ENCODE data around the gene AGMAT.
"Not testable (repeated sequence)": the region's sequence is repeated elsewhere in the genome, so short reads cannot be mapped to it uniquely, and the experiment has no call there.

The AGMAT gene

DNA sequence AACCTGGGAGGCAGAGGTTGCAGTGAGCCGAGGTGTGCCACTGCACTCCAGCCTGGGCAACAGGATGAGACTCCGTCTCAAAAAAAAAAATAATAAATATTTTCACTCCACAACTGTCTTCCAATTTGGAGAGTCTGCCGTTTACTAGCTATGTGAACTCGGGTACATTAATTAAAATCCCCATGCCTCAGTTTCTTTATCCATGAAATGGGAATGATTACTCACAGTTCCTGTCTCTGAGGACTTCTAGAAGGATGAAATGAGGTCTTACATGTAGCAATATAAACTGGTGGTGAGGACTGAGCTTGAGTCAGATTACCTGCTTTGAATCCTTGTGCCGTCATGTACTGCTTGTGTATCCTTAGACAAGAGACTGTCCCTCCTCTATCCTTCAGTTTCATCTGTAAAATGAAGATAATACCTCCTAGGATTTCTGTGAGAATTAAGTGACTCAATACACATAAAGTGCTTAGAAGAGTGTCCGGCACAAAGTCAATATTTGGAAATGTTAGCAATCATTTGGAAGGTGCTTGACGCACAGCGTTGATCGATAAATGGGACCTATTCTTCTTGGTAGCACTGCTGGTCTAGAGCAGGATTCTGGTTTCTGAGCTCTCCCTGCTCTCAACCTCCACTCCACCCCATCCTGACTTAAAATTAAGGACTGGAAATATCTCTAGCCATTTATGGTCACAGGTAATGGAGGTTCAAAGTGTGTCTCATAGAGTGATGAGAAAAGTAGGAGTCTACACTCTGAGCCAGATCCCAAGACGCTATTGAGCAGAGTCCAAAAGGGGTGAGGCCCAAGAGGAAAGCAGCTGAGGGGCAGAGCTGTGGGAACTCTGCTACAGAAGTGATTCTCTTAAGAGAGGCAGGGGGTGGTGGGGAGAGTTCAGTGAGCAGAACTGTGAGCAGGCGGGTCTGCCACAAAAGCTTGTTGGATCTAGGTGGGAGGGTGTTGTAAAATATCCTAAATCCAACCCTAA, 20.8 kb upstream of the AGMAT start:
- Histone ChIP-seq H3K27me3 (ENCODE audit: control insufficient read depth, insufficient read depth, low read length) (peaks cover 9% of the 10 kb centered on the region; the same call in 1 of the 2 replicates), H3K9me3 (ENCODE audit: control insufficient read depth, insufficient read depth, low read length) (no peaks in the 10 kb centered on the region), H3K27ac (ENCODE audit: low read depth, low read length) (no peak overlapping the region), H3K4me1 (ENCODE audit: control insufficient read depth, insufficient read depth, low read length) (no peaks in the 10 kb centered on the region), H3K9ac (ENCODE audit: low read depth, low read length) (no peak overlapping the region), H3K4me3 (ENCODE audit: low read depth, low read length) (no peak overlapping the region), H3K36me3 (ENCODE audit: control insufficient read depth, insufficient read depth, low read length) (no peaks in the 10 kb centered on the region)

DNA sequence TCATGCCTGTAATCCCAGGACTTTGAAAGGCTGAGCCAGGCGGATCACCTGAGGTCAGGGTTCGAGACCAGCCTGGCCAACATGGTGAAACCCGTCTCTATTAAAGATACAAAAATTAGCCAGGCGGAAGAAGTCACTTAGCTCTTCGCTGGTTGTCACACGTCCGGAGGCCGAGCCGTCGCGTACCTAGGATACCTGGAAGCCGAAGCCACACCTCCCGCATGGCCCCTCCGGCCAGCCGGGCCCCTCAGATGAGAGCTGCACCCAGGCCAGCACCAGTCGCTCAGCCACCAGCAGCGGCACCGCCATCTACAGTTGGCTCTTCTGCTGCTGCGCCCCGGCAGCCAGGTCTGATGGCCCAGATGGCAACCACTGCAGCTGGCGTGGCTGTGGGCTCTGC, 19.5 kb upstream of the AGMAT start:
- H3K9me3 ChIP-seq (ENCODE audit: control insufficient read depth, insufficient read depth, low read length); H3K36me3 ChIP-seq (ENCODE audit: control insufficient read depth, insufficient read depth, low read length); H3K4me1 ChIP-seq (ENCODE audit: control insufficient read depth, insufficient read depth, low read length); H3K4me3 ChIP-seq (ENCODE audit: low read depth, low read length); H3K27ac ChIP-seq (ENCODE audit: low read depth, low read length); H3K9ac ChIP-seq (ENCODE audit: low read depth, low read length); H3K27me3 ChIP-seq (ENCODE audit: control insufficient read depth, insufficient read depth, low read length): not testable (repeated sequence)

DNA sequence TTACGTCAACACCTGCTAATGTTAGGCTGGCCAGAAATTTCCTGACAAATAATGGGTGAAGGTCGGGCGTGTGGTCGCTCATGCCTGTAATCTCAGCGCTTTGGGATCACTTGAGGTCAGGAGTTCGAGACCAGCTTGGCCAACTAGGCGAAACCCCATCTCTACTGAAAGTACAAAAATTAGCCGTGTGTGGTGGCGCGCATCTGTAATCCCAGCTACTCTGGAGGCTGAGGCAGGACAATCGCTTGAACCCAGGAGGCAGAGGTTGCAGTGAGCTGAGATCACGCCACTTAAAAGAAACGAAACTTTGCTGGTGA, 19.1 kb upstream of the AGMAT start:
- not testable (repeated sequence) for H3K9me3 ChIP-seq (ENCODE audit: control insufficient read depth, insufficient read depth, low read length); H3K27ac ChIP-seq (ENCODE audit: low read depth, low read length); H3K36me3 ChIP-seq (ENCODE audit: control insufficient read depth, insufficient read depth, low read length); H3K27me3 ChIP-seq (ENCODE audit: control insufficient read depth, insufficient read depth, low read length); H3K9ac ChIP-seq (ENCODE audit: low read depth, low read length); H3K4me1 ChIP-seq (ENCODE audit: control insufficient read depth, insufficient read depth, low read length)
- peak overlapping the region; percentile 49 for H3K4me3 ChIP-seq (ENCODE audit: low read depth, low read length)

DNA sequence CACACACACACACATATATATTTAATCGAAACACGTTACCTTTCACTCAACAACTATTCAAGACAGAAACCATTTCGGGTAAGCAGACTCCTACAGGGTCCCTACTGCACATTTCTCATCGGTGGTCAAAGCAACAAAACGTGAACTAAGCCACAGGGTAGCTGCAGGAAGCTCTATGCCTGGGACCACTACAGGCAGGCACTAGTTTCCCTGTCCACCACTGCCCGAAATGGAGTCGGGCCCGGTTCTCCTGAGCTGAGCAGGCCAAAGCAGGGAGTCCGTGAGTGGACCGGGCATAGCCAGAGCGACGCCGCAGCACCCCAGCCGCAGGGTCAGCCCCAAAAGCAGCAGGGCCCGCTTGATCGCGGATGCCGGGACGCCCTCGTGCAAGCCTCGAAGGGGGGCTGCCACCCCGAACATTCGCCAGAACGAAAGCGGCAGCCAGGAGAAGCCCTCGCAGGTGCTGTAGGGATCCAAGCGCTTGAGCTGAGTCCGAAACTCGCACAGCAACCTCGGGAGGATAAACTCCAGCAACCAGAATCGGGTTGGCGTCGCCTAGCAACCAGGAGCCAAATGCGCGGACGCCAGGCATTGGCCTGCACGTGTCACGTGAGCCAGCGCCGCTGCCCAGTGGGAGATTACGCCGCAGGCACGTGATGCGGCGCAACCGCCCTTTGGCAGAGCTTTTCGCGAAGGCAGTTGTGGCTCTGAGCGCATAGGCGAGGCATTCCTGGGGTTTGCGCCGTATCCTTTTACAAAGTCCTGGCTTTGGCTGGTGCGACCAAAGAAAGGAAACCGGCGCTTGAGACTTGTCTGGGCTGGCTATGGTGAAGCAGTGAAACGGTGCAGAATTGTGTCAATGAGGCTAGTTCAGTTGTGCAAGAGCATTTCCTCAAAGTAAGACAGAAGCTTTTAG, 18.5 kb upstream of the AGMAT start:
- Histone ChIP-seq H3K4me1 (ENCODE audit: control insufficient read depth, insufficient read depth, low read length) (no peaks in the 10 kb centered on the region), H3K9me3 (ENCODE audit: control insufficient read depth, insufficient read depth, low read length) (no peaks in the 10 kb centered on the region), H3K27ac (ENCODE audit: low read depth, low read length) (no peak overlapping the region), H3K9ac (ENCODE audit: low read depth, low read length) (peak overlapping the region; percentile 36; the same call in 1 of the 2 replicates), H3K27me3 (ENCODE audit: control insufficient read depth, insufficient read depth, low read length) (peaks cover 9% of the 10 kb centered on the region; the same call in 1 of the 2 replicates), H3K4me3 (ENCODE audit: low read depth, low read length) (peak overlapping the region; percentile 74), H3K36me3 (ENCODE audit: control insufficient read depth, insufficient read depth, low read length) (no peaks in the 10 kb centered on the region)

DNA sequence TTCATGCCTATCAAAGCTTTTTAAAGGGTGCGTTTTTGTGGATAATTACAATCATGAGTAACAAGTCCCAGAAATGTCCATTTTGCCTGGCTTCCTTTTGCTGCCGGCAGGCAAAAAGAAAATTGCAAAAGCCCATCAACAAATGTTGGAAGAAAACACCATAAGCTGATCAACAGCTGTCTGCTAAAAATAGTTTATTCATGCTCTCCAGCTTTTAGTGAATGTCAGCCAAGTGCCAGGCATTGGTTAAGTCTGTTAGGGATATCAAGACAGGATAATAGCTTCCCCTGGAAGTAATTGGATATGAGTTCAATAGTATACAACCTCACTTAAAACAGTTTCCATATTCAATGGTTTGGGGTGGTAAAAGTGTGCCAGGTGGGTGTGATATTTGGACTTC, 13.6 kb upstream of the AGMAT start:
- no peaks in the 10 kb centered on the region for H3K36me3 ChIP-seq (ENCODE audit: control insufficient read depth, insufficient read depth, low read length)
- H3K9me3 ChIP-seq (ENCODE audit: control insufficient read depth, insufficient read depth, low read length) = no peaks in the 10 kb centered on the region
- no peaks in the 10 kb centered on the region for H3K27me3 ChIP-seq (ENCODE audit: control insufficient read depth, insufficient read depth, low read length)
- H3K27ac ChIP-seq (ENCODE audit: low read depth, low read length) = no peak overlapping the region
- H3K4me1 ChIP-seq (ENCODE audit: control insufficient read depth, insufficient read depth, low read length) = peaks cover 7% of the 10 kb centered on the region
- no peak overlapping the region for H3K9ac ChIP-seq (ENCODE audit: low read depth, low read length)
- H3K4me3 ChIP-seq (ENCODE audit: low read depth, low read length) = no peak overlapping the region

DNA sequence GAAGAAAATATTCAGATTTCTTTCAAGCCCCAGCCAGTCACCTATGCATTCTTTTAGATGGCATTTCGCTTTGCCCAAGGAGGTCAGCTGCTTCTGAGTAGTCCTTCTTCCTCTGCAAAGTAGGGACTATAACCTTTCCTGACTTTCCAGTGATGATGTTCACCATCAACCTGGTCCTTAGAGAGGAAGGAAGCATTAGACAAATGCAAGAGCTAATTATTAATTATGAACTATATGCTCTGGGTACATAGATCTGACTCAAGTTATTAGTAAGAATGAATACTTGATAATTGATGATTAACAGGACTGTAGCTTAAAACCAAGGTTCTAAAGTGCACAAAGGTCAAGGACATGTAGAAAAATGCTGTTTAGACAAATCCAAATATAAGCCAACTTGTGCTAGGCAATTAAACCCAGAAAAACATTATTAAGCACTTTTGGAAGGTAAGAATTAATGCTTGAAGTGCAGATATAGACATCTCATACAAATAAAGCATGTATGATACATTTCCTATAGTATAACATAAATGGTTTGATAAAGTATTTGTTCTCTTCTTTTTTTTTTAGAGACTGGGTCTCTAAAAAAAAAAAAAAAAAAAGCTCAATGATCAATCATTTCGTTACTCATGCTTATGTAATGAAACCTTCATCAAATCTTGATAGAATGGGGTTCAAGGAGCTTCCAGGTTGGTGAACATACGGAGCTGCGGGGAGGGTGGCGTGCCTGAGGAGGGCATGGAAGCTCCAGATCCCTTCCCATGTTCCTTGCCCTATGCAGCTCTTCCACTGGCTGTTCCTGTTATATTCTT, 11.2 kb upstream of the AGMAT start:
- H3K4me1 ChIP-seq (ENCODE audit: control insufficient read depth, insufficient read depth, low read length) = peaks cover 7% of the 10 kb centered on the region
- no peaks in the 10 kb centered on the region for H3K27me3 ChIP-seq (ENCODE audit: control insufficient read depth, insufficient read depth, low read length)
- H3K9me3 ChIP-seq (ENCODE audit: control insufficient read depth, insufficient read depth, low read length) = no peaks in the 10 kb centered on the region
- no peak overlapping the region for H3K4me3 ChIP-seq (ENCODE audit: low read depth, low read length)
- H3K27ac ChIP-seq (ENCODE audit: low read depth, low read length) = no peak overlapping the region
- no peaks in the 10 kb centered on the region for H3K36me3 ChIP-seq (ENCODE audit: control insufficient read depth, insufficient read depth, low read length)
- H3K9ac ChIP-seq (ENCODE audit: low read depth, low read length) = no peak overlapping the region

DNA sequence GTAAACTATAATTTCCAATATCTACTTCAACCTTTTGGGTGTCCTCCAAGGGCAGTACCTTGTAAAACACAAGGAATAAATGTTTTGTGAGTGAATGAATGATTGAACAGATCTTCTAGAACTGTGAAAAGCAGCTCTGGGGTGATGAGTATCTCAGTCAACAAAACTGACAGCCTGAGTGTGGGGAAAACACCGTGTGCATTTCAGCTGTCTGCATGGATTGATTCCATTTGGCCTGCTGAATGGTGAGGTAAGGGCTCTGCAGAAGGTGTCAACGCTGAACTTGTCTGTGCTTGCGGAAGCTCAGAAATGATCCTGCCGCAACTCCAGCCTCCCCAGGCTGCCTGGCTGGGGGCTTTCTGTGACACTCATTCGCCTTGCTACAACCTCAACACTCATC, 7.4 kb upstream of the AGMAT start:
- no peak overlapping the region for H3K27ac ChIP-seq (ENCODE audit: low read depth, low read length)
- no peaks in the 10 kb centered on the region for H3K9me3 ChIP-seq (ENCODE audit: control insufficient read depth, insufficient read depth, low read length)
- H3K36me3 ChIP-seq (ENCODE audit: control insufficient read depth, insufficient read depth, low read length) = no peaks in the 10 kb centered on the region

DNA sequence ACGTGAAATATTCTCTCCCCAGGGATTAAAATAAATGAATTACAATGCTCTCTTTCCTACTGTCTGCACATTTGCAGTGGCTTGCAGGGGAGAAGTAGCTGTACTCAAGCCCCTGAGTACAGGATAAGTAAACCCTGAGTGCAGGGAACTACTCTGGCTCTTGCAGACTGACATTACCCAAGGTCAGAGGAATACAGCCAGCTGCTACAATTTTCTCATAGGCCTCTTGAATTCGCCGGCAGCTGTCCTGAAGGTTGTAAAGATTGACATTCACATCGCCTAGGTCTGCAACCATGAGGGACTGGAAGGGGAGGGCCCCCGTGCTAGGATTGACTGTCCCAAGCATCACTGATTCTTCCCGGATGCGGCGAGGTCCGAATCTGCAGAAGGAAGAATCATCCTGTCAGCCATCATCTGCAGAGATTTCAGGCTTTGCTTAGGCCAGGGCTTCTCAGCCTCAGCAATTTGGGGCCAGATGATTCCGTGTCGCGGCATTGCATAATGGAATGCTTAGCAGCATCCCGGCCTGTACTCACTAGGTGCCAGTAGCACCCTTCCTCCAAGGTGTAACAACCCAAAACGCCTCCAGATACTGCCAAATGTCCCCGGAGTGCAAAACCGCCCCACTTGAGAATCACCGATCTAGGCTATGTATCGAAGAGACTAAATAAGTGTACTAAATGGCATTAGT, 1.7 kb downstream of the AGMAT start:
- H3K9me3 ChIP-seq (ENCODE audit: control insufficient read depth, insufficient read depth, low read length) = no peaks in the 10 kb centered on the region
- H3K27me3 ChIP-seq (ENCODE audit: control insufficient read depth, insufficient read depth, low read length) = no peaks in the 10 kb centered on the region
- H3K4me1 ChIP-seq (ENCODE audit: control insufficient read depth, insufficient read depth, low read length) = no peaks in the 10 kb centered on the region
- H3K27ac ChIP-seq (ENCODE audit: low read depth, low read length) = no peak overlapping the region
- no peaks in the 10 kb centered on the region for H3K36me3 ChIP-seq (ENCODE audit: control insufficient read depth, insufficient read depth, low read length)
- no peak overlapping the region for H3K9ac ChIP-seq (ENCODE audit: low read depth, low read length)
- no peak overlapping the region for H3K4me3 ChIP-seq (ENCODE audit: low read depth, low read length)

More for the DNA sequence above, 7.4 kb upstream of the AGMAT start:
- Histone ChIP-seq H3K27me3 (ENCODE audit: control insufficient read depth, insufficient read depth, low read length) (no peaks in the 10 kb centered on the region), H3K4me3 (ENCODE audit: low read depth, low read length) (no peak overlapping the region), H3K4me1 (ENCODE audit: control insufficient read depth, insufficient read depth, low read length) (peaks cover 7% of the 10 kb centered on the region), H3K9ac (ENCODE audit: low read depth, low read length) (no peak overlapping the region)

DNA sequence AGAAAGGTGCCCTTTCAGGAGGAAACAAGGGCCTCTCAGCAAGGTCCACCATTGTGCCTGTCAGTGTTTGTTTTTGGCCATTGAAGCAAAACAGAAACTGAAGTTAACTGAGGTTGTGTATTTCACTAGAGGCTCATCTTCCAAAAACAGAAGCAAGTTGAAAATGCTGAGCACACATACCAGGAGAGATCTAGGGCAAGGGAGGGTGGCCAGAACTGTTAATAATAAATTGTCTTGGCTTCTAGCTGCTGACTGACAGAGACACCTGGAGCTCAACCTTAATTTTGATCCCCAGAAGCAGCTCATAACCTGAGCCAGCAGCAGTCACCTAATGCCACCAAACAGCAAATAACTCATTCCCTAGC, 5.2 kb downstream of the AGMAT start:
- Histone ChIP-seq H3K4me1 (ENCODE audit: control insufficient read depth, insufficient read depth, low read length) (no peaks in the 10 kb centered on the region), H3K9ac (ENCODE audit: low read depth, low read length) (no peak overlapping the region), H3K4me3 (ENCODE audit: low read depth, low read length) (no peak overlapping the region), H3K9me3 (ENCODE audit: control insufficient read depth, insufficient read depth, low read length) (no peaks in the 10 kb centered on the region), H3K27ac (ENCODE audit: low read depth, low read length) (no peak overlapping the region), H3K27me3 (ENCODE audit: control insufficient read depth, insufficient read depth, low read length) (no peaks in the 10 kb centered on the region), H3K36me3 (ENCODE audit: control insufficient read depth, insufficient read depth, low read length) (no peaks in the 10 kb centered on the region; the same call in 1 of the 2 replicates)

DNA sequence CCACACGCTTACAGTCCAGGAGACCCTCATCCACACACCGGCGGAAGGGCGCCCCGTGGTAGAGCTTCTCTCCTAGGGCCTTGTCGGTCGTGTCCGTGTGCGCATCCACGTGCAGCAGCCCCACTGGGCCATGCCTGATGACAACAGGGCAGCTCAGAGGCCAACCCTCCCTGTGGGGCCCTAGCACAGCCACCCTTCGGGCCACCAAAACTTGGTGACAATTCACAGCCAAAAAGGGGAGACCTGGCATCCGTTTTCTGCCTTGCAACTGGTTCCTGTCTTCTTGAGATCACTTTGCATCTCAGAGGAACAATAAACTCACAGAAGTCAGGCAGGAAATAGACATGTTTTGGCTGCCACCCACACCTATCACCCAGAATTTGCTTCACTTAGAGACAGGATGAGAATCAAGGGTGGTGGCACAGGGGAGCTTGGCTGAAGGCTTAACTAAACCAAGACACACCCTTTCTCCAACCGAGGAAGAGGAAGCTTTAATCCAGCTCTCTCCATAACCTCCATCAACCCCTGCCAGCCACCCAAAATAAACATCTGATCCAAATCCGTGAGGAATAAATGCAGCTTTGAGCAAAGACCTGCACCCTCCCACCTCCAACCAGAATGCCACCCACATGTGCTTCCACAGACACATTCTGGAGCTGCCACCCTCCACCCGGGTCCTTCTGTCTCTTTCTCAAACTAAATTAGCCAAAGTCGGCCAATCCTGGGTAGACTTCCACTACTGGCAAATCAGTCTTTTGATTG, 5.7 kb downstream of the AGMAT start:
- H3K9ac ChIP-seq (ENCODE audit: low read depth, low read length) = no peak overlapping the region
- H3K27ac ChIP-seq (ENCODE audit: low read depth, low read length) = no peak overlapping the region
- H3K9me3 ChIP-seq (ENCODE audit: control insufficient read depth, insufficient read depth, low read length) = no peaks in the 10 kb centered on the region
- no peak overlapping the region for H3K4me3 ChIP-seq (ENCODE audit: low read depth, low read length)
- H3K27me3 ChIP-seq (ENCODE audit: control insufficient read depth, insufficient read depth, low read length) = no peaks in the 10 kb centered on the region
- H3K36me3 ChIP-seq (ENCODE audit: control insufficient read depth, insufficient read depth, low read length) = no peaks in the 10 kb centered on the region; the same call in 1 of the 2 replicates
- no peaks in the 10 kb centered on the region for H3K4me1 ChIP-seq (ENCODE audit: control insufficient read depth, insufficient read depth, low read length)

Measured in HUES48 (cell line).